Fibroblast of gingiva (primary cell): ENCODE data around the gene CTBP1.
A peak's percentile ranks its signal among the peaks of the same experiment; 100 is the strongest.
"Not testable (repeated sequence)": the region's sequence is repeated elsewhere in the genome, so short reads cannot be mapped to it uniquely, and the experiment has no call there.

Experiments
- DNase-seq: peaks from one replicate; pipeline ENCODE4 v3.0.0-alpha.2; 2011; ENCODE audit warnings: low read depth

The CTBP1 gene

GRCh38 chr4:1237981-1238675, 10.8 kb downstream of the CTBP1 start:
- no peak for DNase-seq

GRCh38 chr4:1237261-1237660, 11.7 kb downstream of the CTBP1 start:
- DNase-seq, result not testable (repeated sequence)

DNA sequence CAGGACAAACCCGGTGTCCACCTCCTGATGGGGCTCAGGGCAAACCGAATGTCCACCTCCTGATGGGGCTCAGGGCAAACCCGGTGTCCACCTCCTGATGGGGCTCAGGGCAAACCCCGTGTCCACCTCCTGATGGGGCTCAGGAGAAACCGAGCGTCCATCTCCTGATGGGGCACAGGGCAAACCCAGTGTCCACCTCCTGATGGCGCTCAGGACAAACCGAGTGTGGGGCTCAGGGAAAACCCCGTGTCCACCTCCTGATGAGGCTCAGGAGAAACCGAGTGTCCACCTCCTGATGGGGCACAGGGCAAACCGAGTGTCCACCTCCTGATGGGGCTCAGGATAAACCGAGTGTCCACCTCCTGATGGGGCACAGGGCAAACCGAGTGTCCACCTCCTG, 12.1 kb downstream of the CTBP1 start:
- DNase-seq, result not testable (repeated sequence)

DNA sequence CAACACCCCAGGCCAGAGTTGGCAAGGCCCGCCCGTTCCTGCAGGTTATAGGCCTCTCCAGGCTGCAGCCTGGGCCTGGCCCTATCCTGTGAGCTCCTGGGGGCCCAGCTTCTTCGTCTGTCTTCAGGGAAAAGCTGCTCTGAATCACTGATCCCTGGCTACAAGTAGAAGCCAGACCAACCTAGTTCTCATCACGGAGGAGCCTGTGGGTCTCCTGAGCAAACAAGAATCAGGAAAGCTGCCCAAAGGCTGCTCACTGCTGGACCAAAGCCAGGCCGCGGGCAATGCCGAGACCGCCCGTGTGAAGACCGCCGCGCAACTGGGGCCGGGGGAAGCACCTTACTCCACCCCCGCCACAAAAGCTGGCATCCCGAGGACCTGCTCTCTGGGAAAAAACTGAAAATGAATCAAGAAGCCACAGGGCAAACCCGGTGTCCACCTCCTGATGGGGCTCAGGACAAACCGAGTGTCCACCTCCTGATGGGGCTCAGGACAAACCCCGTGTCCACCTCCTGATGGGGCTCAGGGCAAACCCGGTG, 12.8 kb downstream of the CTBP1 start:
- no peak for DNase-seq

DNA sequence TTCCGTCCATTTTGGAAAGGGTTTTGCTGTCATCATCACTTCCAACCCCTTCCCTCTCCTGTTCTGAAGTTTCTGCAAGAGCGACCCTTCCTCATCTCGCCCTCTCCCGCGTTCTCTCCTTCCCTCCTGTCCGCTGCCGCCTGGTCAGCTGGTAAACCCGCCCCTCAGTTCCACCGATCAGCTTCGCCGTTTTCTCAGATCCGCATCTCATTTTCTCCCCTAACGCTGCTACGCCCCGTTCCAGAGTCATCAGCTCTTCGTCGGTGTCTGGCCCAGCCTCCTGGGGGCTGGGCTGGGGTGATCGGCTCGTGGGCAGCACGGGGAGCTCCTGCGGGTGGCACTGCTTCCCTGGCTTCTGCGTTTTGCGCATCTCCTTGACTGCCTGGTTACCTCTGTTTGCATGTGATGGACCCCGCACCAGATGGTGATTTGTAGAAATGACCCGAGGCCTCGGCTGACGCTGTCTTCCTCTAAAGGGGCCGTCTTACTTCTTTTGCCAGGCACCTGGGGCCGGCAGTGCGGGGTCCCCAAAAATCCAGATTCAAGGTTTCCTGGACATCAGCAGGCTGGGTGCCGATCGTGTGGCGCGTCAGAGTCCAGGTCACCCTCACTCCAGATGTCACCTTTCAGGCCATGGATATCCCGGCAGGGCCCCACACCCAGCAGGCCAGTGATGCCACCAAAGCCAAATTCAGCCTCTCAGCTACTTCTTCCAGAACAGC, 13.4 kb downstream of the CTBP1 start:
- DNase-seq, result no peak

DNA sequence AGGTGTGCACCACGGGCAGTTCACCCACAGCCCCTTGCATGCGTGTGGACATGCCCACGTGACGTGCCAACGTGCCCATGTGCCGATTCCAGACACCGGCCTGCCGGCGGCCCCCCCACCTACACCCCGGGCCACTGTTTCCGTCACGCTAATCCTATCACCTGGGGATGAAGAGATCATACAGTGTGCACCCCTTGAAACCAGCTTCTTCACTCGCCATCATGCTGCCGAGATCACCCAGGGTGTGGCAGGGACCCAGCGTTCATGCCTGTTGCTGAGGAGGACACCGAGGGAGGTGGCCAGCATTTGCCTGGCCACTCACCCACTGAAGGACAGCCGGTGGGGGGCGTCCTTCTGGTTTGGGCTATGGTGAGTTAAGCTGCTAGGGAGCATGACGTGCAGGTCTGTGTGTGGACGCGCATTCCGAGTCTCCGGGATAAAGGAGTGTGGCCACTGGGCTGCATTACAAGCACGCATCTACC, 14.1 kb downstream of the CTBP1 start:
- DNase-seq, result no peak

DNA sequence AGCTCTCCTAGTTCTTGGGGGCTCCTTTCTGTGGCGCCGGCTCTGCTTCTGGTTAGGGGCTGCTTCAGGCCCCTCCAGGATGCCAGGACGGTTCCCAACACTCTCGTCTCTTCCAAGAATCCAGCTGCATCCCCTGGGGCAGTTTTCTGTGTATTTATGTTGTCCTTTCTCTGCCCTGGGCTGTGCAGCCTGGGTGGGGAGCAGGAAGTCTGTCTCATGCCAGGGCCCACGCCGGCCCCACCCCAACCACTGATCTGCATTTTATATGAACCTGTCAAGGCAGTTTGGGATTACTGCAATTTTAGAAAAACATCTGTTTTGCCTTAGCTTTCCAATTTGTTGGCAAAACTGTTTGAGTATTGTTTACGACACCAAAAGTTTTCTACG, 14.6 kb downstream of the CTBP1 start:
- peak; percentile 80 for DNase-seq

DNA sequence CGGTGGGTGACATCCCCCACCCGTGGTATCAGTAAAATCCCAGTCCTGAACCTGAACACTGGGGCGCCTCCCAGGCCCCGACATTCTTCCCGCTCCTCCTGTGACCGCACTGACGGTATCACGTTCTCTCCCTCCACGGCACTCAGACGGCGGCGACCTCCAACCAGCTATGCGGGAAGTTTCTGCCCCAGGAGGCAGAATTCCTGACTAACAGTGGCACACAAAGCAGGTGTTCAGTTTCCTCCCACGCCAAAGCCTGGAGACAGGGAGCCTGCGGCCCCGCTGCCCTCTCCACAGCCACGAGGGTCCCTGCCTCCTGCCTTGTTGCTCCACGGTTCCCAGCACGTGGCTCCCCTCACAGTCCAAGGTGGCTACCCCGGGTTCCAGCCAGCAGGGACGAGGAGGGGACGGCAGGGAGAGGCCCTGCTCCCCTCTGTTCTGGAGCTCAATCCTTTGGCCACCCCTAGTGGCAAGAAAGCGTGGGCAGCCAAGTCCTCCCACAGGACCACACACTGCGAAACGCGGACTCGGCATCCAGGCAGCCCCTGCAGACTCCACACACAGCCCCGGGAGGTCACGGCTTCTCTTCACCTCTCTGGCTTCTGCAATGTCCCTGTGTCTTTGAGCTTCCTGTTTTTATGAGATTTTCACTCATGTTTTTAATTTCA, 15.2 kb downstream of the CTBP1 start:
- DNase-seq, result peak; percentile 52

DNA sequence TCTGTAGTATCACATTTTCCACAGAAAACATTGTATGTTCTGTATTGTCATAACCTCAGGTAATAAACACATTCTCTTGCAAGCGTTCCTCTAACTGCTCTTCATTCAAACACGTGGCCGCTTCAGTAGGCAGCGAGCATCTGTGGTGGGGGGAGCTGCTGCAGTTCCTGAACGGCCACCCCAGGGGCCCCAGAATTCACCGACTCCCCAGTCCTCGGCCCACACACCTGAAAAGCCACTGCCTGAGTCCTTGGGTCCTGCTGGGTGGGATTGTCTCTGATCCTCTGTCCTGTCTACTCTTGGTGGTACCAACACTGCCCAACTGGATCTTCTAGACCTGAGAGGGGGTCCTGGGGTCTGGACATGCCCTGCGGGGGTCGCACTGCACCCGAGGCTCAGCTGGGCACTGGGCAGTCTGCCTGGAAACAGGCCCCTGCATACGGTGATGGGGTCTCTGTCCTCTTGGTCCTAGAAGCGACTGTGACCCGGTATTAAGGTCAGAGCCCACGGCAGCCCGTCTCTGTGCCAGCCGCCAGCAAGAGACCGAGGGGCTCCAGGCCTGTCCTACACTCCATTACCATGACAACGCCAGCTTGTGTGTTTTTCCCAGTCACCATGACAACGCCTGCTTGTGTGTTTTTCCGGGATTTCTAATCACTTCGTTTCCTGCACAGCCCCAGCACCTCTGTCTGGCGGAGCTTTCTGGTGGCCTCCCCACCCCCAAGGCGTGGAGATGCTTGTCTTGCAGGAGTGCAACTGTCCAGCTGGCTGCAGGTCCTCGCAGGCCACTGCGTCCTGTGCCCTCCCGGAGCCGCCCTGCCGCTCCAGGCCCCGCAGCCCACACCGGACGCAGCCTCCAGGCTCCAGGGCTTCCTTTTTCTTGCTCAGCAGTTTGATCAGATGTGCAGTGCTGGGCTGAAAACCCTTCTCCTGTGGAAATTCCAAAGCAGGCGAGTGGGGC, 16.0 kb downstream of the CTBP1 start:
- no peak for DNase-seq

DNA sequence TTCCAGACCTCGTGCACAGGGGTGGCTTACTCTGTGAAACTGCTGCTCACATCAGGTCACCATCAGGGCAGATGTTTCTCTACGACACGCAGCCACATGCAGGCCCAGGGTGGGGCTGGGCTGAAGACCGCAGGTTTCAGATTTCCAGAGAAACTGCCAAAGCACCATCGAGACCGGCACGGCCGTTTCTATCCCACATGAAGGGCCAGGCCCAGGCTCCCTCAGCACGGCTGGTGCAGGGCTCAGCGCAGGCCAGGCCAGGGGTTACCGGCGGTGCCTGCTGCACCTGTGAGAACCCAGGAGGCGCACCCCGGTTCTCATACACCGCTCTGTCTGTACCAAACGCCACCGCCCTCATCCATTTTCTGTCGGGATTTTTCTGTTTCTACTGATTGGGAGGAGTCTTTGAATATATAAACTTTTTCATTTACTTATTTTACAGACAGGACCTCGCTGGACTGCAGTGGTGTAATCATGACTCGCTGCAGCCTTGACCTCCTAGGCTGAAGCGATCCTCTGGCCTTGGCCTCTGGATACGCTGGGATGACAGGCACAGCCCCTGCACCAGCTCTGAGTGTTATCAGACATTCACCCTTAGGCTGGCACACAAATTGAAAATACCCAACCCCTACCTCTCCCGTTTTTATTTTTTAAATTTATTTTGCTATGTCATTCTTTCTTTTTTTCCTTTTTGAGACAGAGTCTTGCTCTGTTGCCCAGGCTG, 17.1 kb downstream of the CTBP1 start:
- DNase-seq, result peak; percentile 39

GRCh38 chr4:1230971-1231636, 17.8 kb downstream of the CTBP1 start:
- DNase-seq, result no peak

GRCh38 chr4:1230316-1230715, 18.6 kb downstream of the CTBP1 start:
- DNase-seq, result no peak

DNA sequence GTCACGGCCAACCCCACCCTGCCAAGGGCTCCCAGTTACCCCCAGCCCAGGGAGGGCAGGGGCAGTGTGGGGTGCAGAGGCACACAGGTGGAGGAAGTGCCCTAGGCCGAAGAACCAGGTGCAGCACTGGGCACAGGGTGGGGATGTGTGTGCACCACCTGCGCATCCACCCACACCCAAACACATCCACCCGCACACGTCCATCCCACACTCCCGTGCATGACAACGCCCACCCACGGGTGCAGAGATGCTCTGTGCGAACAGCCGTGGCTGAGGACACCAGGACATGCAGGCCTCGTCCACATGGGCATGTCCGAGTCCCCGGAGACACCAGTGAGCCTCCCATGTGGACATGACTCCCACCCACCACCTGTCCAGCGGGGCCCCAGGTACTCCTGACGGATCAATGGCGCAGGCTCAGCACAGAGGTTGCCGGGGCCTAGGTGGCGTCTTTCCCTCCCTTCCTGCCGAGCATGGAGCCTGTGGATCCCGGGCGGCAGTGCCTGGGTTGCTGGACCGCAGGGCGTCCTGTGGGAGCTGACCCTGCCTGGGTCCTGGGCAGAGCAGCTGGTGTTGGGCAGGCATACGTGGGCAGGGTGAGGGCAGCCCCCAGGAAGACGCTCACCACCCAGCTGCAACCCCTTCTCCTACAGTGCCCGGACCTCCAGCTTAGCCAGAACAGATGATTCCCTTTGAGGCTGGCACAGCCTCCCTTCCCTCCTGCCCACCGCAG, 19.6 kb downstream of the CTBP1 start:
- DNase-seq, result no peak

- DNase-seq, result no peak
These were observed 21.1 kb downstream of the CTBP1 start for GRCh38 chr4:1227816-1228215.

DNA sequence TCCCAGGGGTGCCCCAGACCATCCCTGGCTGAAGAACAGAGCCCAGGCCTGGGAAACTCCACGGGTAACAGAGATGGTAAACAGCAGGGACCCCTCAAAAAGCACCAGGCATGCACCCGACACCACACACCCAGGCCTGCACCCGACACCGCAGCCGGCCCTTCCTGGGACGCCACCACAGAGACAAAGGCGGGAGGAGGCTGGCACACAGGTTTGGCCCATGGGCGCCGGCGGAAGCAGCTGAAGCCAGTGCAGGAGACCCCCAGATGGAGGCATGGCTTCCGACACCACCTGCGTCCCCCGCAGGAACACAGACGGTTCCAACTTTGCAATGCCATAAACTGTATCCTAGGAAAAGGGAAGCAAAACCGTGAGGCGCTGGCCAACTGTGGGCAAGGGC, 22.3 kb downstream of the CTBP1 start:
- no peak for DNase-seq

GRCh38 chr4:1226144-1226481, 22.8 kb downstream of the CTBP1 start:
- no peak for DNase-seq

DNA sequence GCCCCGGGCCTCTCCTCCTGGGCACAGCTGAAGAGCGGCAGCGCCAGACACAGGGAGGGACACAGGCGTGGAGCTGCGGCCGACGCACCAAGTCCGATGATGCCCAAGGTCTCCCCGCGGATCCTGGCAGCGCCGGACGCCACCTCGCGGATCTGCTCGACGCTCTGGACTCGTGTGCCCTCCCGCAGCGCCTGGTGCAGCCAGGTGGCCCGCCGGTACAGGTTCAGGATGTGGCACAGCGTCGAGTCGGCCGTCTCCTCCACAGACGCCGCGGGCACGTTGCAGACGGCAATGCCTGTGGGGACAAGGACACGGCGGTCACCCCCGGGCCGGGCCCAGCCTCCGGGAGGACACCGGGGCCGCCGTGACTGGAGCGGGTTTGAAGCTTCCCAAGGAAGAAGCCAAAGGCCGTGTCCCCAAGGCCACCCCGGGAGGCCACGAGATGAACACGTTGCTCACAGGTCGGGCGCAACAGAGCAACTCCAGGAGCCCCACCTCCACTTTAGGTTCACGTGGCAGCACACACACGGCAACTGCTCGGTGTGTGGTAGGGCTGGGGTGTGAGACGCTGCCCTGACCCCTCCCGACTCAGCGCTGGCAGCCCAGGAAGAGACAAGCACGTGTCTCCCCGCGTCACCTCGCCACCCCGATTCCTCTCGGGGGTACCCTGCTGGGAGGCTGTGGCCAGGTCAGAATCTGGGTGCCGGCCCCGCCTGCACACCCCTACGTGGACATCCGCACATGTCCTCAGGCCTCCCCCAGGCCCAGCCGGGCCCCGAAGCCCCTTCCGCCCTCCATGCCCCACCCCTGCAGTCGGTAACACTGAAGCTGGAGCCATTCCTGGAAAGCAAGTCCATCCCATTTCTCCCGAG, 23.4 kb downstream of the CTBP1 start:
- DNase-seq, result no peak

- no peak for DNase-seq
These were observed 24.8 kb downstream of the CTBP1 start for GRCh38 chr4:1223841-1224809.
